ENCODE results near the gene ADGRA3.

GRCh38 chr4:22474636-22475310 lies 41.1 kb downstream of the ADGRA3 start:
- TF ChIP-seq POLR2A (IDR thresholded peaks at IDR 0.05) (no peak), CTCF (IDR thresholded peaks at IDR 0.05) (no peak)

All from heart left ventricle (tissue), 13 donors.